Hypothalamus (tissue), 51 donors: ENCODE results near the gene FLOT1.
"Not testable (repeated sequence)": the region's sequence is repeated elsewhere in the genome, so short reads cannot be mapped to it uniquely, and the experiment has no call there.

Experiments
- DNase-seq, 51 donors: peaks; one replicate each; lab custom pipeline; 2025; lab: John Stamatoyannopoulos, UW

Gene FLOT1

GRCh38 chr6:30768634-30769087 lies 26.2 kb upstream of the FLOT1 start:
- DNase-seq: no peak

- DNase-seq: no peak
Observed at GRCh38 chr6:30767944-30768301, 25.4 kb upstream of the FLOT1 start.

GRCh38 chr6:30767158-30767943 lies 24.9 kb upstream of the FLOT1 start:
- DNase-seq: no peak

GRCh38 chr6:30766461-30767157 lies 24.1 kb upstream of the FLOT1 start:
- DNase-seq: no peak

GRCh38 chr6:30765495-30765894 lies 23.0 kb upstream of the FLOT1 start:
- DNase-seq: not testable (repeated sequence)

GRCh38 chr6:30764490-30765043 lies 22.1 kb upstream of the FLOT1 start:
- DNase-seq: not testable (repeated sequence)

- DNase-seq: no peak
Observed at GRCh38 chr6:30763618-30764489, 21.4 kb upstream of the FLOT1 start.

GRCh38 chr6:30763155-30763617 lies 20.7 kb upstream of the FLOT1 start:
- DNase-seq: no peak

- no peak for DNase-seq
Observed at GRCh38 chr6:30761791-30762429, 19.4 kb upstream of the FLOT1 start.

GRCh38 chr6:30760549-30760948 lies 18.1 kb upstream of the FLOT1 start:
- DNase-seq: no peak

GRCh38 chr6:30759575-30760239 lies 17.2 kb upstream of the FLOT1 start:
- DNase-seq: no peak

GRCh38 chr6:30757261-30757904 lies 14.9 kb upstream of the FLOT1 start:
- DNase-seq: no peak

GRCh38 chr6:30756405-30757003 lies 14.0 kb upstream of the FLOT1 start:
- not testable (repeated sequence) for DNase-seq

- no peak for DNase-seq
Observed at GRCh38 chr6:30754631-30755030, 12.1 kb upstream of the FLOT1 start.

GRCh38 chr6:30752157-30752927 lies 9.9 kb upstream of the FLOT1 start:
- DNase-seq: peak in 32 of 51 donors; percentile 6 to 86 (median 32)

GRCh38 chr6:30750379-30750668 lies 7.8 kb upstream of the FLOT1 start:
- DNase-seq: no peak

- no peak for DNase-seq
Observed at GRCh38 chr6:30749554-30750378, 7.3 kb upstream of the FLOT1 start.
